ENCODE measurements around the gene HIPK4.

DNA sequence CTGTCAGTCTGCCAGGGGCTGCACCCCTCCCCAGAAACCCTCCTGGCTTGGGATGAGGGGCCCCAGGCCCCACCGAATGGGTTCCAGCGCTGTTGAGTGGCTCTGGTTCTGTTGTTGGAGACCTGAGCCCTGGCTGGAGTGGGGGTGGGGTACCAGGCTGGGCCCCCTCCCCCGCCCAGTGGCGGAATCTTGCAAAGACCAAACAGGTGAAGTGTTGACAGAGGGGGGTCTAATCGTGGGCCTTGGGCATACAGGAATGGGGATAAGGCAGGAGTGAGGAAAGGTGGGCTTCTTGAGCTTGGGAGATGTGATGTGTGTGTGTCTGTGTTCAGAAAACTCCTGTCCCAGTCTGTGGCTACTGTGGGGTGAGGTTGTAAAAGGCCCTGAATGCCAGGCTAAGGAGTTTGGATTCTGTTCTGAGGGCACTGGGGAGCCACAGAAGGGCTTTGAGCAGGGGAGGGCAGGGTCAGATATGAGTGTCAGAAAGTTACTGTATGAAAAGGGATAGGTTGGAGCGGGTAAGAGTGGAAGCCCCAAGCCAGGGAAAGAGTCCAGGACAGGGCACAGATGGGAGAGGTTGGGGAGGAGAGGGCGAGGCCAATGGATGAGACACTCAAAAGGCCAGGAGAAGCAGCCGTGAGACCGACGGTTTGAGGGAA lies at the start of gene HIPK4:
- TF ChIP-seq, protein P1, sequence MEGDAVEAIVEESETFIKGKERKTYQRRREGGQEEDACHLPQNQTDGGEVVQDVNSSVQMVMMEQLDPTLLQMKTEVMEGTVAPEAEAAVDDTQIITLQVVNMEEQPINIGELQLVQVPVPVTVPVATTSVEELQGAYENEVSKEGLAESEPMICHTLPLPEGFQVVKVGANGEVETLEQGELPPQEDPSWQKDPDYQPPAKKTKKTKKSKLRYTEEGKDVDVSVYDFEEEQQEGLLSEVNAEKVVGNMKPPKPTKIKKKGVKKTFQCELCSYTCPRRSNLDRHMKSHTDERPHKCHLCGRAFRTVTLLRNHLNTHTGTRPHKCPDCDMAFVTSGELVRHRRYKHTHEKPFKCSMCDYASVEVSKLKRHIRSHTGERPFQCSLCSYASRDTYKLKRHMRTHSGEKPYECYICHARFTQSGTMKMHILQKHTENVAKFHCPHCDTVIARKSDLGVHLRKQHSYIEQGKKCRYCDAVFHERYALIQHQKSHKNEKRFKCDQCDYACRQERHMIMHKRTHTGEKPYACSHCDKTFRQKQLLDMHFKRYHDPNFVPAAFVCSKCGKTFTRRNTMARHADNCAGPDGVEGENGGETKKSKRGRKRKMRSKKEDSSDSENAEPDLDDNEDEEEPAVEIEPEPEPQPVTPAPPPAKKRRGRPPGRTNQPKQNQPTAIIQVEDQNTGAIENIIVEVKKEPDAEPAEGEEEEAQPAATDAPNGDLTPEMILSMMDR (IDR thresholded peaks at IDR 0.05) = no peak
- TF ChIP-seq POLR2A (IDR thresholded peaks at IDR 0.05) = no peak

Measured in right lobe of liver (tissue), 4 donors.